Vagina (tissue), 2 donors: ENCODE data around the gene NUDT16.

Experiments
- POLR2A ChIP-seq, 2 donors: fragments of 450-650 bp; IDR thresholded peaks; one replicate each; pipeline ENCODE4 v1.6.1; 2017; ENCODE audit warnings: antibody characterized with exemption in 2 of 2, mild to moderate bottlenecking in 2 of 2, moderate library complexity in 2 of 2
- POLR2AphosphoS5 ChIP-seq, 2 donors: sonication (generic); formaldehyde crosslinking; IDR thresholded peaks; one replicate each; pipeline ENCODE4 v1.9.0; 2017; ENCODE audit warnings: antibody characterized with exemption in 2 of 2, mild to moderate bottlenecking in 2 of 2, low read depth in 1 of 2; ENCODE audit not compliant: insufficient read depth in 1 of 2
- TF ChIP-seq, protein P1 (sequence below), 3 experiments: fragments of 450-650 bp in 2 of 3; fragments of 200-600 bp in 1 of 3; sonication (generic) in 1 of 3; IDR thresholded peaks; one replicate each; pipeline ENCODE4 v1.5.1; 2017 to 2019; ENCODE audit warnings: antibody characterized with exemption in 3 of 3, mild to moderate bottlenecking in 2 of 3, moderate library complexity in 2 of 3

DNA sequence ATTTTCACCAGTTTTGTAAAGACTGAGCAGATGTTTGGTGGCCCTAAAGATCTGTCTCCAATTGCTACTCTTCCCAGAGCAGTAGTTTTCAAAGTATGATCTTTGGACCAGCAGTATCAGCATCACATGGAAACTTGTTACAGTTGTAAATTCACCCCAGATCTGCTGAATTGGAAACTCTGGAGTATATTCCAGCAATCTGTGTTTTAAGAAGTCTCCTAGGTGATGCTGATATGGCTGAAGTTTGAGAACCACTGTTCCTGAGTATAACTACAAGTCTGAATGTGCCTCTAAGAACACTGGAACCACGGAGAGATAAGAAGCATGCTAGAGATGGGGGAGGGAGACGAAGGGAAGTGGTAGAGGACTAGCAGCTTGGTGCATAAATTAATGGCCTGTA, 45.7 kb downstream of the NUDT16 start:
- TF ChIP-seq, protein P1, sequence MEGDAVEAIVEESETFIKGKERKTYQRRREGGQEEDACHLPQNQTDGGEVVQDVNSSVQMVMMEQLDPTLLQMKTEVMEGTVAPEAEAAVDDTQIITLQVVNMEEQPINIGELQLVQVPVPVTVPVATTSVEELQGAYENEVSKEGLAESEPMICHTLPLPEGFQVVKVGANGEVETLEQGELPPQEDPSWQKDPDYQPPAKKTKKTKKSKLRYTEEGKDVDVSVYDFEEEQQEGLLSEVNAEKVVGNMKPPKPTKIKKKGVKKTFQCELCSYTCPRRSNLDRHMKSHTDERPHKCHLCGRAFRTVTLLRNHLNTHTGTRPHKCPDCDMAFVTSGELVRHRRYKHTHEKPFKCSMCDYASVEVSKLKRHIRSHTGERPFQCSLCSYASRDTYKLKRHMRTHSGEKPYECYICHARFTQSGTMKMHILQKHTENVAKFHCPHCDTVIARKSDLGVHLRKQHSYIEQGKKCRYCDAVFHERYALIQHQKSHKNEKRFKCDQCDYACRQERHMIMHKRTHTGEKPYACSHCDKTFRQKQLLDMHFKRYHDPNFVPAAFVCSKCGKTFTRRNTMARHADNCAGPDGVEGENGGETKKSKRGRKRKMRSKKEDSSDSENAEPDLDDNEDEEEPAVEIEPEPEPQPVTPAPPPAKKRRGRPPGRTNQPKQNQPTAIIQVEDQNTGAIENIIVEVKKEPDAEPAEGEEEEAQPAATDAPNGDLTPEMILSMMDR (IDR thresholded peaks at IDR 0.05), result no peak
- no peak for TF ChIP-seq POLR2A (IDR thresholded peaks at IDR 0.05)
- no peak for TF ChIP-seq POLR2AphosphoS5 (IDR thresholded peaks at IDR 0.05; ENCODE audit: insufficient read depth in 1 of 2, low read depth in 1 of 2)
